DND-41 (cell line): Measurements from ENCODE around the gene NUP188.
A peak's percentile ranks its signal among the peaks of the same experiment; 100 is the strongest.

Source experiments
- ATAC-seq: fragments of 200-7000 bp; cut with Tn5 transposase; 3 replicates; pipeline ENCODE4 v1.9.1; 2021; ENCODE audit warnings: low read depth; ENCODE audit not compliant: insufficient read depth
- DNase-seq: peaks from one replicate; pipeline ENCODE4 v3.0.0-alpha.2; 2020
- H2AFZ ChIP-seq: 2 replicates; pipeline ENCODE4 v1.6.0; 2012; ENCODE audit warnings: low read depth, low read length
- H3K27ac ChIP-seq: 2 replicates; pipeline ENCODE4 v1.5.1; 2012; ENCODE audit warnings: low read length, inconsistent platforms
- H3K27me3 ChIP-seq: fragments of 200-600 bp; sonication (generic); 2 replicates; pipeline ENCODE4 v1.6.0; 2012; ENCODE audit warnings: low read length, mild to moderate bottlenecking, inconsistent platforms; ENCODE audit not compliant: insufficient read depth, poor library complexity
- H3K36me3 ChIP-seq: 2 replicates; pipeline ENCODE4 v1.5.1; 2012; ENCODE audit warnings: low read length, inconsistent platforms; ENCODE audit not compliant: insufficient read depth
- H3K4me1 ChIP-seq: 2 replicates; pipeline ENCODE4 v1.5.1; 2012; ENCODE audit warnings: mild to moderate bottlenecking, low read length; ENCODE audit not compliant: insufficient read depth
- H3K4me2 ChIP-seq: 2 replicates; pipeline ENCODE4 v1.6.0; 2012; ENCODE audit warnings: mild to moderate bottlenecking, moderate library complexity, low read length, inconsistent platforms; ENCODE audit not compliant: insufficient read depth
- H3K4me3 ChIP-seq, 2 experiments: fragments of 200-600 bp in 1 of 2; shearing (Covaris generic) in 1 of 2; 2 replicates each; pipeline ENCODE4 v1.5.1; 2012 to 2016; ENCODE audit warnings: inconsistent platforms in 2 of 2, low read length in 2 of 2, mild to moderate bottlenecking in 2 of 2, low read depth in 1 of 2, moderate library complexity in 1 of 2
- H3K79me2 ChIP-seq: 2 replicates; pipeline ENCODE4 v1.6.0; 2012; ENCODE audit warnings: low read length, inconsistent platforms; ENCODE audit not compliant: insufficient read depth
- H3K9ac ChIP-seq: 2 replicates; pipeline ENCODE4 v1.6.0; 2012; ENCODE audit warnings: low read depth, mild to moderate bottlenecking, inconsistent platforms, low read length, moderate library complexity
- H3K9me3 ChIP-seq: 2 replicates; pipeline ENCODE4 v1.5.1; 2012; ENCODE audit warnings: low read length, moderate library complexity, mild to moderate bottlenecking, inconsistent platforms; ENCODE audit not compliant: insufficient read depth, severe bottlenecking
- H4K20me1 ChIP-seq: 2 replicates; pipeline ENCODE4 v1.6.0; 2012; ENCODE audit warnings: low read length; ENCODE audit not compliant: insufficient read depth
- EZH2 ChIP-seq: IDR thresholded peaks from 3 replicates; pipeline ENCODE4 v1.6.1; 2012; ENCODE audit warnings: borderline replicate concordance, low read depth, mild to moderate bottlenecking, moderate library complexity, low read length, inconsistent platforms; ENCODE audit not compliant: severe bottlenecking
- TF ChIP-seq, protein P1 (sequence below): IDR thresholded peaks from 2 replicates; pipeline ENCODE4 v1.5.1; 2012; ENCODE audit warnings: borderline replicate concordance, low read length, moderate library complexity, mild to moderate bottlenecking; ENCODE audit not compliant: poor library complexity, severe bottlenecking; ENCODE audit errors: extremely low read depth

The NUP188 gene

GRCh38 chr9:129036923-129037766 lies 89.6 kb downstream of the NUP188 start:
- no peaks in the 10 kb centered on the region for H3K9me3 ChIP-seq
- peak overlapping the region; percentile 98 for H3K4me2 ChIP-seq
- peak overlapping the region; percentile 95 to 99 for H3K4me3 ChIP-seq
- H3K27me3 ChIP-seq = no peaks in the 10 kb centered on the region
- no peak for ATAC-seq
- H3K36me3 ChIP-seq = peaks cover 13% of the 10 kb centered on the region
- H4K20me1 ChIP-seq = peaks cover 13% of the 10 kb centered on the region
- DNase-seq = no peak
- H3K9ac ChIP-seq = peak overlapping the region; percentile 87
- TF ChIP-seq, protein P1, sequence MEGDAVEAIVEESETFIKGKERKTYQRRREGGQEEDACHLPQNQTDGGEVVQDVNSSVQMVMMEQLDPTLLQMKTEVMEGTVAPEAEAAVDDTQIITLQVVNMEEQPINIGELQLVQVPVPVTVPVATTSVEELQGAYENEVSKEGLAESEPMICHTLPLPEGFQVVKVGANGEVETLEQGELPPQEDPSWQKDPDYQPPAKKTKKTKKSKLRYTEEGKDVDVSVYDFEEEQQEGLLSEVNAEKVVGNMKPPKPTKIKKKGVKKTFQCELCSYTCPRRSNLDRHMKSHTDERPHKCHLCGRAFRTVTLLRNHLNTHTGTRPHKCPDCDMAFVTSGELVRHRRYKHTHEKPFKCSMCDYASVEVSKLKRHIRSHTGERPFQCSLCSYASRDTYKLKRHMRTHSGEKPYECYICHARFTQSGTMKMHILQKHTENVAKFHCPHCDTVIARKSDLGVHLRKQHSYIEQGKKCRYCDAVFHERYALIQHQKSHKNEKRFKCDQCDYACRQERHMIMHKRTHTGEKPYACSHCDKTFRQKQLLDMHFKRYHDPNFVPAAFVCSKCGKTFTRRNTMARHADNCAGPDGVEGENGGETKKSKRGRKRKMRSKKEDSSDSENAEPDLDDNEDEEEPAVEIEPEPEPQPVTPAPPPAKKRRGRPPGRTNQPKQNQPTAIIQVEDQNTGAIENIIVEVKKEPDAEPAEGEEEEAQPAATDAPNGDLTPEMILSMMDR = no peak
- no peak for TF ChIP-seq EZH2
- H3K79me2 ChIP-seq = peaks cover 31% of the 10 kb centered on the region
- H3K27ac ChIP-seq = peak overlapping the region; percentile 76
- H3K4me1 ChIP-seq = peaks cover 22% of the 10 kb centered on the region
- peak overlapping the region; percentile 85 for H2AFZ ChIP-seq

- H4K20me1 ChIP-seq = peaks cover 13% of the 10 kb centered on the region
- no peaks in the 10 kb centered on the region for H3K9me3 ChIP-seq
- DNase-seq (no peak), ATAC-seq (no peak)
- peaks cover 22% of the 10 kb centered on the region for H3K4me1 ChIP-seq
- H2AFZ ChIP-seq = no peak overlapping the region
- H3K27me3 ChIP-seq = no peaks in the 10 kb centered on the region
- peak overlapping the region; percentile 95 to 99; a peak in 3 of 4 replicates for H3K4me3 ChIP-seq
- peak overlapping the region; percentile 87 for H3K9ac ChIP-seq
- H3K4me2 ChIP-seq = peak overlapping the region; percentile 98
- peaks cover 31% of the 10 kb centered on the region for H3K79me2 ChIP-seq
- H3K27ac ChIP-seq = 0 out of 2 replicates have a peak overlapping the region, but pooled peaks have one; percentile 76
- TF ChIP-seq, protein P1 = no peak
- no peak for TF ChIP-seq EZH2
- peaks cover 18% of the 10 kb centered on the region for H3K36me3 ChIP-seq
These were observed 90.2 kb downstream of the NUP188 start for GRCh38 chr9:129037767-129038098.

- peaks cover 31% of the 10 kb centered on the region for H3K79me2 ChIP-seq
- no peak for DNase-seq
- no peak for ATAC-seq
These were observed 90.8 kb downstream of the NUP188 start for GRCh38 chr9:129038109-129038852.

More at GRCh38 chr9:129038109-129038852, 90.8 kb downstream of the NUP188 start:
- H4K20me1 ChIP-seq = peaks cover 13% of the 10 kb centered on the region
- TF ChIP-seq EZH2 = no peak
- TF ChIP-seq, protein P1 = no peak
- H3K9ac ChIP-seq = peak overlapping the region; percentile 87
- H3K9me3 ChIP-seq = no peaks in the 10 kb centered on the region
- peak overlapping the region; percentile 98 for H3K4me2 ChIP-seq
- no peaks in the 10 kb centered on the region for H3K27me3 ChIP-seq
- H3K36me3 ChIP-seq = peaks cover 18% of the 10 kb centered on the region
- H3K27ac ChIP-seq = 0 out of 2 replicates have a peak overlapping the region, but pooled peaks have one; percentile 15
- peaks cover 22% of the 10 kb centered on the region for H3K4me1 ChIP-seq
- no peak overlapping the region for H2AFZ ChIP-seq
- H3K4me3 ChIP-seq = peak overlapping the region in 1 of 2 experiments; percentile 99; a peak in 2 of 4 replicates
